HG03439 (cell line): ENCODE results near the gene BLNK.

ENCODE experiments used
- ATAC-seq: cut with Tn5 transposase; IDR thresholded peaks from one replicate; pipeline ENCODE4 v1.9.1; 2021; ENCODE audit warnings: mild to moderate bottlenecking, moderate library complexity; ENCODE audit not compliant: unreplicated experiment

Gene BLNK

GRCh38 chr10:96289218-96289910 is 18.0 kb upstream of the BLNK start:
- no peak for ATAC-seq

DNA sequence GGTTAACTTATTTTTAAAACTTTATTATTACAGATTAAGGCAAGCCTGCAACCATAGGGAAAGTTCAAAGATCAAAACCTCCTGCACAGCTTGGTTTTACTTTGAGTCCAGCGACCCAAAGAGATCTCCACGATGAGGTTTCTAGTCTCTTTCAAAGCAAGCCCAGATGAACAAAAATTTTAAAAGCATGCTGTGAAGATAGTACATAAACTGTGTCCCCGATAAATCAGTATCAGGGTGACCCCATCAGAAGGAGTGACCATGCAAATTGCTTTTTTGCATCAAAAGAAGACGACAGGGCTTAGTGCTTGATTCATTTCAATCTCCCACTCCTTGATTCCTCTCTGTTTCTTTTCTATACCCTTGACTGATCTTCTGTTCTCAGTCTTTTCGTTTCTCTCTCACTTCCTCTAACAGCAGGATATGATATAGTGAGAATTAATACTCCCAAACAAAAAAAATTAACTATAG is 16.8 kb upstream of the BLNK start:
- ATAC-seq: peak; percentile 48

DNA sequence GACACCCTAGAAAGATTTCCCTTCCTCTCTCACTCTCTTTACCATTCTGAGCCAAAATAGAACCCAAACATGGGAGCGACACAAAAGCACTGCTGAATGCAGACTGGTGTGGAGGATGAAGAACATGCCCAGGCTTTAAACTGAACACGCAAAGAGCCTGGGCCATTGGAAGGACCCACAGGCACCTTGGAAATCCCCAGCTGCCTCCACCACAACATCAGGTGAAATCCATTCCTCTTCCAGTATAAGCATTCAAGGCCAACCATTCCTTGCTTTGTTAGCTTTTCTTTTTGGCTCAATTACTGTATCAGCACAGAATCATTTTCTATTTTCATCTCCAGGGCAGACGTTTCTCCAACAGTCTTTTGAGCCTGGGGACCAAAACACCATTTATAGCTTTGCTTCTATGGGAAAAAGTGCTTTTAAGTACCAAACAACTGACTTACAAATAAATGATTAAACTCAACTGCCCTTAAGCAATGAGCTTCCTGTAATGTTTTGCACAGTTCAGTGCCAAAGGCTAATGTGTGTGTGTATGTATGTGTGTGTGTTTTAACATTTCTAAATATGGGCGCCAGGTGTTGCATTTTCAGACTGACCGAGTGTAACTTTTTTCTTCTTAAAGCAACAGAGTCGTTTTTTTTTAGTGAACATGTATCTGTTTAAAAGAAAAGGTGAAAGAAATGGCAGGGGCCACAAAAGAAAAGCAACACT is 16.2 kb upstream of the BLNK start:
- peak; percentile 59 for ATAC-seq

GRCh38 chr10:96285331-96285752 is 14.0 kb upstream of the BLNK start:
- no peak for ATAC-seq

GRCh38 chr10:96283756-96284155 is 12.4 kb upstream of the BLNK start:
- ATAC-seq: no peak

- no peak for ATAC-seq
These were observed 12.0 kb upstream of the BLNK start for GRCh38 chr10:96283351-96283750.

DNA sequence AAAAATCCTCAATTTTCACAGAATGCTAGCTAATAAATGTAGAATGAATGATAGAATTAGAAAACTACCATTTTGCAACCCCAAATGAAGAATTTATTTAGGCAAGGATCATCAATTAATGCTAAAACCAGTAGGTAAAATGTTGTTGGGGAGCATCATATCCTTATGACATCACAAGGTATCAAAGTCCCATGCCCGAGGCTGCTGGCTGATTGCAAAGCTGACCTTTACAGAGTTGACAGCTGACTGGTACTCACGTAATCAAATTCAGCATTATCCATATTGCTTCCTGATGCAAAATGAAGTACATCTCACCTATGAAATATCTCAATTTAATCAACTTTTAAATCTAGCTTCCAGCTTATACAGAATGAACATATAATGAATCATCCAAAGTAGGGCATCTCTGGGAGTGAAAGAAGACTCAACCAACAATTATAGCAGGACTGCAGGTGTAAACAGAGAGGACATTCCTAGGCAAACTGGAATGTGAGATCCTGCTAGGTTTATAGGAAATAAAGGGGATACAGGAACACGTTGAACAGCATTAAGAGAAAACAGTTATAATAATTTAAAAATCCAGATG is 10.2 kb upstream of the BLNK start:
- ATAC-seq: no peak

DNA sequence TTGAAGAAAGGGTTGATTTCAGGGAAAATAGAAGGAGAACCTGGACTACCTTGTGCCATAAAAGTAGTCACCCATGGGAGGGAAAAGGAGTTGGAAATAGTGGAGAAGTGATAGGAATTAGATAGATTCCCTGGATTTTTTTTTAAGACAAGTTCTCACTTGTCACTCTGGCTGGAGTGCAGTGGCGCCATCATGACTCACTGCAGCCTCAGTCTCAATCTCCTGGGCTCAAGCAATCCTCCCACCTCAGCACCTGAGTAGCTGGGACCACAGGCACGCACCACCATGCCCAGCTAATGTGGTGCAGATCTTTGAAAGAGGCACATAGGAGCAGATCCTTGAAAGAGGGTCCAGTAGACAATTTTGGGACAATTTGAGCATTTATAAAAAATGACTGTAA is 9.5 kb upstream of the BLNK start:
- ATAC-seq: no peak

- no peak for ATAC-seq
These were observed 7.8 kb upstream of the BLNK start for GRCh38 chr10:96279191-96279641.

- ATAC-seq: no peak
These were observed 5.5 kb upstream of the BLNK start for GRCh38 chr10:96276831-96277230.

DNA sequence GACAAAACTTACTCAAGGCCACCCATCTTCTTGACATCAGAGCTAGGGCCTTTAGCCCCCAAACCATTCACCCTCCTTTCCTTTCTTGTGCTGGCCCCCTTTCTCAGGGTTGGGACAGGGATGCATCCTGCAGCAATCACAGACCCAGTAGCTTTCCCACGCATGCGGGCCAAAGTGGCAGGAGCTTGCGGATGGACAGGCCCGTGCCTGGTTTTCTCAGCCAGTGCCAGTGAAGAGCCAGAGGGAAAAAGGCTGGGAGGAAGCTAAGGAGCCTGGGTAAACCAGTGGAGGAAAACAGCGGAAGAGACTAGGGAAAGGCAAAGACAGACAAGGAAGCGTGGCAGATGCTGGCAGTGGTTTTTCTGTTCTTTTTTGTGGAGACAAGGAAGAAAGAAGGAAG is 5.1 kb upstream of the BLNK start:
- ATAC-seq: no peak

GRCh38 chr10:96275685-96276418 is 4.5 kb upstream of the BLNK start:
- no peak for ATAC-seq

DNA sequence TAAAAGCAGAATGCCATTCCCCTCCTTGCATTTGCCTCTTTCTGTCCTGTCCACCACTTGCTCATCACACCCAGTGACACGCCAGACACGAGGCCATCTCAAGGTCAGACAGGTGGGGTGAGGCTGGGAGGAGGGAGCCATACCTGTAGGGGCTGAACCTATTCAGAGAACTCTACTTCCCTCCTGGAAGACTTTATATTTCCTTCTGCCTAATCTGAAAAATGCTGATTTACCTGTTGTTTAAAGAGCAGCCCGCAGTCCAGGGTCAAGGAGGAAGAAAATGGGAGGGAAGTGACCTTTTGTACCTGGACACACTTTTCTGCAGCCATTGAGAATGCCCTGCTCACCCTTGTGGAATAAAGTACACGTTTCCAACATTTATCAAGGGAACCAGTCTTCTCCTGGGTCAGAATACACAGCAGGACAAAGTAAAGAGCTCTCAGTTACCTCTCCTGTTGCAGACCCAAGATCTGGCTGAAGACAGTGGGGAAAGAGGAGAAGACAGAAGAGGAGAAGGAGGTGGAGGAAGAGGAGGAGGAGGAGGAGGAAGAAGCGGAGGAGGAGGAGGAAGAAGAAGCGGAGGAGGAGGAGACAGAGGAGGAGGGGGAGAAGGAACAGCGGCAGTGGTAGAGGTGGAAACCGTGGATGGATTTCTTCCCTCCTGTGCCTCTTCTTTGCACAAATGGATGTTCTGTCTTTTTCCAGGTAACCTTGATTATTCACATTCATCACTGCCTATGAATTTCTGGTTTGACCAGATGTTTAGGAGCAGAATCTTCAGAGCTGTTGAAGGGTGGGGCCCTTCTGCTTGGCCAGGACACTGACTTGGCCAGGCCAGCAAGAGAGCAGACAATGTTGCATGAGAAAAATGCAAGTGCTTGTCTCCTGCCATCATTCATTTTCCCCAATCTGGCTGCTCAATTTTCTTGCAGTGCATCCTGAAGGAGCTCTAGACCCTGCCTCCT is 1.2 kb upstream of the BLNK start:
- ATAC-seq: no peak

GRCh38 chr10:96270571-96270970 is 798 bp downstream of the BLNK start:
- ATAC-seq: no peak

- no peak for ATAC-seq
These were observed 1.7 kb downstream of the BLNK start for GRCh38 chr10:96269438-96270300.

- ATAC-seq: no peak
These were observed 2.9 kb downstream of the BLNK start for GRCh38 chr10:96268341-96268909.

DNA sequence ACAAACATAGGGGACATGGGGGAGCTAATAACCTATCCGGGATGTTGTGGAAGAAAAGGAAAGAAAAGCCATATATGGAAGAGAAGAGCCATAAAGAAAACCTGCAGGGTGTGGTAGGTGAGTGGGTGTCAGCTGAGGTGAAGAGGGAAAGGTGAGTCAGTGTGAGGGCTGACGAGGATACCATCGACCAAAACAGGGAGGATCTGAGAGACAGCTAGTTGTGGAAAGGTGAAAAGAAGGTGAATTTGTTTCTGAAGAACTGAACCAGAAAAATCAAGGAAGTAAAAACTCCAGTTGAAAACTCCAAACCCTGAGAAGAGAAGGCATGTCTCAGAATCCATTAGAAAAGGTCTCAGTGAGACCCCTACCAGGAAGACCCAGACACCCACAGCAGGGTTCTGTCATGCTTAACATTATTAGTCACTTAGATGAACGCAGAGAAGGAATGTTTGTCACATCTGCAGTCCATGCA is 4.1 kb downstream of the BLNK start:
- ATAC-seq: no peak

DNA sequence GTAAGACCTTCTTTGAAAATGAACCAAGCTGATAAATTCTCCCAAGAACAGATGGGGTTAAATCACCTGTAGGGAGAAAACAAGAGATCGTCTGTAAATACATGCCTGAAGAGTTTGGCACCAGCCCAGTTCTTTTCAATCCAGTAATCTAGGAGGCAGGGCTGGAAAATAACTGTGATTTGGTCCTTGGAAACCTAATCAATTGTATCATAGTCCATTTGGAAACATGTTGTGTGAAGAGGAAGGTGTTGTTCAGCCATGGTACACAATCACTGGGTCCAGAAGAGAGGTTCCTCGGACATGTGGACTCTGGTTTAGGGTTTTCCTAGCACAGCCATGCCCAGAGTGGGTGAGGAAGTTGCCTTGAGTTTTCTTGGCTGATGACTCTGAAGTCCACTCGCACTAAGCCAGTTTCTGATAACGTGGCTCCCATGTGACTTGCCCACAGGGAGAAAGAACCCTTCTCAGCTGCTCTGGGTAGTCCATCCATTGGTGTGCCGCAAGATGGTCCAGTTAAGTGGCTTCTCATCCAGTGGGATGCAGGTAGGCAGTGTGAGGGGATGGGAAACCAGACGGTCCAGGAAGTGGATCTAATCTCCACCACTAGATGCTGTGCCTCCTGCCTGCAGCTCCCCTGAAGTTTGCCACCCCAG is 5.1 kb downstream of the BLNK start:
- ATAC-seq: no peak
